ENCODE results near the gene GRK6.

GRCh38 chr5:177458912-177459350 is 32.5 kb downstream of the GRK6 start:
- TF ChIP-seq CTCF (IDR thresholded peaks at IDR 0.05) (no peak), POLR2A (IDR thresholded peaks at IDR 0.05) (no peak), POLR2AphosphoS5 (IDR thresholded peaks at IDR 0.05; ENCODE audit: insufficient read depth in 1 of 2, low read depth in 1 of 2) (no peak)

Data from vagina (tissue), 2 donors.